ENCODE measurements around the gene SAMM50.

The SAMM50 gene

GRCh38 chr22:43976861-43977795 lies 21.9 kb downstream of the SAMM50 start:
- DNase-seq (ENCODE audit: low spot score), result no peak

GRCh38 chr22:43978558-43978957 lies 23.3 kb downstream of the SAMM50 start:
- DNase-seq (ENCODE audit: low spot score), result no peak

GRCh38 chr22:43980579-43980978 lies 25.3 kb downstream of the SAMM50 start:
- DNase-seq (ENCODE audit: low spot score), result no peak

- no peak for DNase-seq (ENCODE audit: low spot score)
Measured at GRCh38 chr22:43980996-43981395, 25.8 kb downstream of the SAMM50 start.

- DNase-seq (ENCODE audit: low spot score), result no peak
Measured at GRCh38 chr22:43983808-43984207, 28.6 kb downstream of the SAMM50 start.

- no peak for DNase-seq (ENCODE audit: low spot score)
Measured at GRCh38 chr22:43985532-43985931, 30.3 kb downstream of the SAMM50 start.

GRCh38 chr22:43988116-43988820 lies 33.0 kb downstream of the SAMM50 start:
- DNase-seq (ENCODE audit: low spot score), result no peak

- no peak for DNase-seq (ENCODE audit: low spot score)
Measured at GRCh38 chr22:43988960-43989359, 33.7 kb downstream of the SAMM50 start.

GRCh38 chr22:43990044-43990443 lies 34.8 kb downstream of the SAMM50 start:
- no peak for DNase-seq (ENCODE audit: low spot score)

GRCh38 chr22:43991316-43992020 lies 36.2 kb downstream of the SAMM50 start:
- no peak for DNase-seq (ENCODE audit: low spot score)

GRCh38 chr22:43992331-43992821 lies 37.1 kb downstream of the SAMM50 start:
- no peak for DNase-seq (ENCODE audit: low spot score)

GRCh38 chr22:43993072-43993760 lies 38.0 kb downstream of the SAMM50 start:
- DNase-seq (ENCODE audit: low spot score), result peak; percentile 57

- DNase-seq (ENCODE audit: low spot score), result no peak
Measured at GRCh38 chr22:43994006-43994405, 38.8 kb downstream of the SAMM50 start.

- no peak for DNase-seq (ENCODE audit: low spot score)
Measured at GRCh38 chr22:43994416-43994815, 39.2 kb downstream of the SAMM50 start.

- DNase-seq (ENCODE audit: low spot score), result no peak
Measured at GRCh38 chr22:43995057-43995685, 39.9 kb downstream of the SAMM50 start.

- no peak for DNase-seq (ENCODE audit: low spot score)
Measured at GRCh38 chr22:43995798-43996169, 40.5 kb downstream of the SAMM50 start.

GRCh38 chr22:43996170-43996980 lies 41.1 kb downstream of the SAMM50 start:
- DNase-seq (ENCODE audit: low spot score), result no peak

- no peak for DNase-seq (ENCODE audit: low spot score)
Measured at GRCh38 chr22:43996981-43997265, 41.7 kb downstream of the SAMM50 start.

GRCh38 chr22:43998679-43999264 lies 43.5 kb downstream of the SAMM50 start:
- no peak for DNase-seq (ENCODE audit: low spot score)

GRCh38 chr22:43999378-43999777 lies 44.1 kb downstream of the SAMM50 start:
- no peak for DNase-seq (ENCODE audit: low spot score)

Data from kidney tubule cell (primary cell).